K562 (cell line): ENCODE results near the gene UBAP2. TPM values are rescaled to one million over a fixed set of nuclear protein-coding genes. Genes with fewer than 3 reads are reported as not detected.
A peak's percentile ranks its signal among the peaks of the same experiment; 100 is the strongest.

Experiments
- ATAC-seq: fragments of 200-7000 bp; cut with Tn5 transposase; 3 replicates; pipeline ENCODE4 v1.9.1; 2020; ENCODE audit warnings: moderate library complexity
- BruUV-seq: library from RNA; stranded (reverse); fragments of 400-500 nt; replicated peaks from 2 replicates; lab custom pipeline; 2021; lab: Mats Ljungman, UMichigan
- CTCF ChIA-PET: fragments of 300-600 bp; formaldehyde crosslinking; extraction: SDS; loops from one replicate; lab custom pipeline; 2021; ENCODE audit warnings: low intra/inter-chr PET ratio; lab: Yijun Ruan, JAX
- POLR2A ChIA-PET: fragments of 300-600, 350-650 bp; sonication (Branson Sonifier 250); formaldehyde crosslinking; extraction: SDS; loops from one replicate; lab custom pipeline; 2021; ENCODE audit warnings: antibody characterized with exemption, inconsistent platforms; lab: Yijun Ruan, JAX
- DNase-seq, 4 experiments: peaks; one replicate each; pipeline versions ENCODE4 v3.0.0 to v3.0.0-alpha.2; 2011 to 2018; ENCODE audit warnings: low spot score in 3 of 4, mixed read lengths in 3 of 4; ENCODE audit errors: extremely low read depth in 1 of 4
- FAIRE-seq: peaks from 2 replicates; lab custom pipeline; 2011; peaks lifted over from hg19 to GRCh38; lab: Jason Lieb, UNC
- H2AFZ ChIP-seq: 2 replicates; pipeline ENCODE4 v1.6.0; 2011; ENCODE audit warnings: low read depth, low read length, control low read depth, inconsistent platforms
- H3K27ac ChIP-seq: fragments of 200-600 bp; 3 replicates; pipeline ENCODE4 v1.8.0; 2011; ENCODE audit warnings: low read depth, mild to moderate bottlenecking, control low read depth, inconsistent platforms, low read length, moderate library complexity, mixed read lengths; ENCODE audit errors: extremely low read depth
- H3K27me3 ChIP-seq, 2 experiments: fragments of 300-600 bp in 1 of 2; 2 replicates in 1 of 2; 3 replicates in 1 of 2; pipeline versions ENCODE4 v1.6.0 to v1.8.0; 2011; ENCODE audit warnings: inconsistent platforms in 2 of 2, low read length in 2 of 2, mild to moderate bottlenecking in 1 of 2, mixed read lengths in 1 of 2, moderate library complexity in 1 of 2; ENCODE audit not compliant: control insufficient read depth in 2 of 2, insufficient read depth in 2 of 2
- H3K36me3 ChIP-seq: fragments of 300-600 bp; 3 replicates; pipeline ENCODE4 v1.8.0; 2011; ENCODE audit warnings: mild to moderate bottlenecking, low read length, inconsistent platforms; ENCODE audit not compliant: control insufficient read depth, insufficient read depth
- H3K4me1 ChIP-seq, 2 experiments: fragments of 200-600 bp in 1 of 2; replicated peaks in 1 of 2; 2 replicates in 1 of 2; 3 replicates in 1 of 2; pipeline versions ENCODE4 v1.5.1 to v1.8.0; 2011; ENCODE audit warnings: inconsistent platforms in 2 of 2, low read length in 2 of 2, mild to moderate bottlenecking in 1 of 2, mixed read lengths in 1 of 2, moderate library complexity in 1 of 2; ENCODE audit not compliant: control insufficient read depth in 2 of 2, insufficient read depth in 2 of 2
- H3K4me2 ChIP-seq: 2 replicates; pipeline ENCODE4 v1.6.1; 2011; ENCODE audit warnings: low read length, control low read depth, inconsistent platforms, mixed read lengths; ENCODE audit not compliant: insufficient read depth
- H3K4me3 ChIP-seq: fragments of 200-600 bp; sonication (generic), shearing (Covaris generic); 2 replicates; pipeline ENCODE4 v1.5.1; 2016; ENCODE audit warnings: control low read depth, inconsistent platforms
- H3K79me2 ChIP-seq: fragments of 200-600 bp; 3 replicates; pipeline ENCODE4 v1.8.0; 2011; ENCODE audit warnings: low read length, inconsistent platforms; ENCODE audit not compliant: control insufficient read depth, insufficient read depth
- H3K9ac ChIP-seq, 2 experiments: 2 replicates each; pipeline versions ENCODE4 v1.6.0 to v1.6.1; 2011; ENCODE audit warnings: low read depth in 2 of 2, low read length in 2 of 2, control low read depth in 1 of 2, inconsistent platforms in 1 of 2, mild to moderate bottlenecking in 1 of 2, mixed read lengths in 1 of 2; ENCODE audit not compliant: insufficient read depth in 1 of 2
- H3K9me1 ChIP-seq: one replicate; pipeline ENCODE4 v1.6.0; 2011; ENCODE audit warnings: inconsistent platforms, mild to moderate bottlenecking, low read length, moderate library complexity; ENCODE audit not compliant: control insufficient read depth, insufficient read depth
- H3K9me3 ChIP-seq: replicated peaks from 2 replicates; pipeline ENCODE4 v1.5.1; 2011; ENCODE audit warnings: low read depth, low read length, inconsistent platforms; ENCODE audit not compliant: control insufficient read depth, insufficient read depth
- H4K20me1 ChIP-seq: replicated peaks from 2 replicates; pipeline ENCODE4 v1.6.1; 2011; ENCODE audit warnings: low read length, inconsistent platforms, mixed read lengths; ENCODE audit not compliant: control insufficient read depth, insufficient read depth
- ARID1B ChIP-seq: fragments of 450-650 bp; IDR thresholded peaks from 2 replicates; pipeline ENCODE4 v1.6.1; 2016; ENCODE audit warnings: antibody characterized with exemption, mild to moderate bottlenecking, inconsistent platforms
- ATF1 ChIP-seq, 2 experiments: fragments of 450-650 bp in 1 of 2; IDR thresholded peaks; 2 replicates each; pipeline ENCODE4 v1.6.1; 2016; ENCODE audit warnings: missing compliant biosample characterization in 1 of 2, missing genetic modification characterization in 1 of 2
- BRD4 ChIP-seq: fragments of 200-600 bp; sonication (generic); IDR thresholded peaks from 2 replicates; pipeline ENCODE4 v1.6.1; 2017; ENCODE audit warnings: inconsistent platforms
- CEBPZ ChIP-seq: fragments of 150-350 bp; IDR thresholded peaks from 2 replicates; pipeline ENCODE4 v1.6.1; 2014; ENCODE audit warnings: low read depth, mild to moderate bottlenecking, low read length, borderline replicate concordance
- HINFP ChIP-seq: fragments of 450-650 bp; conservative IDR thresholded peaks from 2 replicates; pipeline ENCODE4 v1.6.1; 2016; ENCODE audit warnings: missing genetic modification characterization, low read depth, mild to moderate bottlenecking, control low read depth, missing compliant biosample characterization
- HMG20A ChIP-seq: fragments of 450-650 bp; formaldehyde crosslinking; conservative IDR thresholded peaks from 2 replicates; pipeline ENCODE4 v1.4.0; 2020; ENCODE audit warnings: mild to moderate bottlenecking, mixed read lengths
- HOXB6 ChIP-seq: fragments of 250-450 bp; sonication (Bioruptor Pico); IDR thresholded peaks from 2 replicates; pipeline ENCODE4 v1.5.1; 2022; ENCODE audit warnings: mild to moderate bottlenecking, borderline replicate concordance
- JUND ChIP-seq, 2 experiments: IDR thresholded peaks; 2 replicates in 1 of 2; 3 replicates in 1 of 2; pipeline ENCODE4 v1.6.1; 2011; ENCODE audit warnings: borderline replicate concordance in 2 of 2, low read depth in 2 of 2, low read length in 2 of 2, improper control_type of control experiment in 1 of 2, missing biosample characterization in 1 of 2, missing genetic modification characterization in 1 of 2, missing genetic modification reagents in 1 of 2
- PTRF ChIP-seq: fragments of 450-650 bp; IDR thresholded peaks from 2 replicates; pipeline ENCODE4 v1.6.1; 2016; ENCODE audit warnings: mild to moderate bottlenecking, missing genetic modification characterization, missing compliant biosample characterization
- SMC3 ChIP-seq: conservative IDR thresholded peaks from 2 replicates; pipeline ENCODE4 v1.6.1; 2011; ENCODE audit warnings: low read depth, low read length, improper control_type of control experiment; ENCODE audit not compliant: insufficient read depth
- WGBS: fragments of 100-300 bp; shearing (Covaris generic); methylation state at CpG from one replicate; pipeline ENCODE4 v1.1.6; 2016; ENCODE audit warnings: low coverage, mixed read lengths; ENCODE audit not compliant: insufficient coverage; ENCODE audit errors: missing lambda C conversion rate; 5-methylcytosine and 5-hydroxymethylcytosine counted together
- in situ Hi-C: fragments of 300-500 bp; cut with MboI; formaldehyde crosslinking; loops from 4 replicates; pipeline ENCODE4 v1.15.0; 2018; ENCODE audit warnings: inconsistent platforms, mixed read lengths
- intact Hi-C: fragments of 100-400 bp; cut with micrococcal nuclease; formaldehyde crosslinking; loops from 2 replicates; pipeline ENCODE4 v1.14.2; 2022
- polyA plus RNA-seq, 8 experiments: library from polyadenylated mRNA; depleted of rRNA in 4 of 8; stranded (reverse) in 5 of 8; unstranded in 3 of 8; fragments of >200 nt; fragmentation: Nextera tagmentation in 2 of 8; fragmentation: Illumina TruSeq in 1 of 8; extraction: Ambion mirVana in 2 of 8; extraction: Trizol in 1 of 8; gene quantifications; 2 replicates each; pipeline versions ENCODE4 v1.2.1 to v1.2.3, GENCODE V29; 2011 to 2014; ENCODE audit warnings: inconsistent platforms in 1 of 8, missing spikeins in 1 of 8
- total RNA-seq, 7 experiments: library from RNA; depleted of rRNA in 6 of 7; stranded (reverse); fragments of >200 nt in 6 of 7; fragmentation: Illumina TruSeq in 2 of 7; extraction: Trizol in 2 of 7; gene quantifications; 2 replicates each; pipeline versions ENCODE4 v1.2.1 to v1.2.3, GENCODE V29; 2011 to 2021; ENCODE audit warnings: low replicate concordance in 1 of 7
- TF ChIP-seq, protein P1 (sequence below): fragments of 250-450 bp; sonication (Bioruptor Pico); IDR thresholded peaks from 2 replicates; pipeline ENCODE4 v1.8.0; 2022; ENCODE audit warnings: moderate library complexity, mild to moderate bottlenecking, inconsistent platforms
- TF ChIP-seq, protein P2 (sequence below): fragments of 450-650 bp; IDR thresholded peaks from 2 replicates; pipeline ENCODE4 v1.6.1; 2017; ENCODE audit warnings: antibody characterized with exemption

UBAP2 gene
- total and polyA plus RNA-seq, 9 of the 15 experiments (the other 6 are each of a cell fraction or from before 2014, with no cell fraction given) = 8.7 to 47.9 (median 18.7) TPM

- Histone ChIP-seq H3K4me2 (peak overlapping the region; percentile 7), H3K9me1 (no peaks in the 10 kb centered on the region), H3K27ac (no peak overlapping the region), H3K4me3 (no peak overlapping the region), H3K9me3 (no peaks in the 10 kb centered on the region), H3K79me2 (peaks cover 80% of the 10 kb centered on the region), H2AFZ (no peak overlapping the region), H3K4me1 (peaks cover 3 to 19% of the 10 kb centered on the region in 2 experiments; a peak in 4 of 5 replicates), H4K20me1 (no peaks in the 10 kb centered on the region; the same call in 1 of the 2 replicates), H3K27me3 (no peaks in the 10 kb centered on the region), H3K9ac (no peak overlapping the region; a peak in 1 of 4 replicates), H3K36me3 (no peaks in the 10 kb centered on the region)
- FAIRE-seq (peak; percentile 92), ATAC-seq (peak; percentile 92), DNase-seq (peak; percentile 10 to 69 (median 18))
- in situ Hi-C loops = no loop called here
- ChIA-PET CTCF (no interaction called here), POLR2A (interaction anchor here (1.3 to 1.7 kb wide), 2 partner anchors 10 to 13 kb away, joined by 3 to 5 read pairs; no protein-coding TSS in a partner anchor)
- WGBS = 33% methylated on average over 7 of the region's 8 CpGs
- BruUV-seq = no TSS peak
- intact Hi-C loops = no loop called here
- TF ChIP-seq ATF1 (CRISPR knock-in tag; IDR thresholded peaks at IDR 0.05) (no peak), ATF1 (tag; IDR thresholded peaks at IDR 0.05) (no peak), BRD4 (no peak), ARID1B (no peak), HINFP (tag) (peak; percentile 65; the same call in 1 of the 2 replicates), SMC3 (no peak), JUND (IDR thresholded peaks at IDR 0.05; ENCODE audit: borderline replicate concordance, low read depth, low read length) (peak; percentile 9; the same call in 1 of the 2 replicates), JUND (tag; IDR thresholded peaks at IDR 0.05; ENCODE audit: borderline replicate concordance, low read depth, low read length) (no peak; the same call in 2 of the 3 replicates), HOXB6 (CRISPR knock-in tag) (no peak), PTRF (no peak), HMG20A (CRISPR knock-in tag) (no peak), CEBPZ (no peak)
- TF ChIP-seq, protein P1, sequence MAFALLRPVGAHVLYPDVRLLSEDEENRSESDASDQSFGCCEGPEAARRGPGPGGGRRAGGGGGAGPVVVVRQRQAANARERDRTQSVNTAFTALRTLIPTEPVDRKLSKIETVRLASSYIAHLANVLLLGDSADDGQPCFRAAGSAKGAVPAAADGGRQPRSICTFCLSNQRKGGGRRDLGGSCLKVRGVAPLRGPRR (CRISPR knock-in tag) = no peak
- TF ChIP-seq, protein P2, sequence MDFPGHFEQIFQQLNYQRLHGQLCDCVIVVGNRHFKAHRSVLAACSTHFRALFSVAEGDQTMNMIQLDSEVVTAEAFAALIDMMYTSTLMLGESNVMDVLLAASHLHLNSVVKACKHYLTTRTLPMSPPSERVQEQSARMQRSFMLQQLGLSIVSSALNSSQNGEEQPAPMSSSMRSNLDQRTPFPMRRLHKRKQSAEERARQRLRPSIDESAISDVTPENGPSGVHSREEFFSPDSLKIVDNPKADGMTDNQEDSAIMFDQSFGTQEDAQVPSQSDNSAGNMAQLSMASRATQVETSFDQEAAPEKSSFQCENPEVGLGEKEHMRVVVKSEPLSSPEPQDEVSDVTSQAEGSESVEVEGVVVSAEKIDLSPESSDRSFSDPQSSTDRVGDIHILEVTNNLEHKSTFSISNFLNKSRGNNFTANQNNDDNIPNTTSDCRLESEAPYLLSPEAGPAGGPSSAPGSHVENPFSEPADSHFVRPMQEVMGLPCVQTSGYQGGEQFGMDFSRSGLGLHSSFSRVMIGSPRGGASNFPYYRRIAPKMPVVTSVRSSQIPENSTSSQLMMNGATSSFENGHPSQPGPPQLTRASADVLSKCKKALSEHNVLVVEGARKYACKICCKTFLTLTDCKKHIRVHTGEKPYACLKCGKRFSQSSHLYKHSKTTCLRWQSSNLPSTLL = peak; percentile 80
Observed at GRCh38 chr9:33880211-33881089, 168.2 kb downstream of the UBAP2 start.
